Activated T-cell treated with anti-CD3 and anti-CD28 coated beads for 1 hour (primary cell): Measurements from ENCODE around the gene TNRC6A.
"Not testable (repeated sequence)": the region's sequence is repeated elsewhere in the genome, so short reads cannot be mapped to it uniquely, and the experiment has no call there.

Source experiments
- DNase-seq: peaks from one replicate; pipeline ENCODE4 v3.0.0-alpha.2; 2020; ENCODE audit warnings: low read depth

Gene TNRC6A

DNA sequence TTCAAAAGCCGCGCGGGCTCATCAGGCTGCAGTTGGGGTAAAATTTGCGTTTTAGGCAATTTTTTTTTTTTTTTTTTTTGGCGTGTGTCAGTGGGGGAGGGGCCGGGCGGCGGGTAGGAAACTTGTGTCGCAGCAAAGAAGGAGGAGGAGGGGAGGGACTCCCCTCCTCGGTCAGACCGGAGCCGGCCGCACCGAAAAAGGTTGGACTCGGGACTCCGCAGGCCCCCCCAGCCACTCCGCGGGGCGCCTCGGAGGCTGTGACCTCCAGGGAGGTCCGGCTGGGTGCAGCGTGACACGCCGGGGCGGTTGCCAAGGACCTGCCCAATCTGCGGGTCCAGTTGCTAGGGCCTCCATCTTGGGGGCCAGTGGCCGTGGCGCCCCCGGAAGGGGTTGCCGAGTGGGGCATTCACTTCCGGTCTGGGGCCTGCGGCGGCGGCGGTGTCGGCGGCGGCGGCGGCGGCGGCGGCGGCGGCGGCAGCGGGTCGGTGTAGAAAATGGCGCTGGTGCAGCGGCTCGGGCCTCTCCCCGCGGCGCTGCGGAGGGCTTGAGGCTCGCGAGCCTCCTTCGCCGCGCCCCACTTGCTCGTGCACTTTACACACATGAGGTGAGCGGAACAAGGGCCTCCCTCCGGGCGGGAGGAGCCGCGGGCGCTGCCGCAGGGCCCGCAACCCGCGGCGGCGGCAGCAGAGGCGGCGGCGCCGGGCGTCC lies at the start of gene TNRC6A:
Gene TNRC6A (plus strand): TSS at position 409 of the 708 bp plus-strand sequence. CDS start 191 bp downstream, at position 600.
- peak; percentile 62 for DNase-seq

DNA sequence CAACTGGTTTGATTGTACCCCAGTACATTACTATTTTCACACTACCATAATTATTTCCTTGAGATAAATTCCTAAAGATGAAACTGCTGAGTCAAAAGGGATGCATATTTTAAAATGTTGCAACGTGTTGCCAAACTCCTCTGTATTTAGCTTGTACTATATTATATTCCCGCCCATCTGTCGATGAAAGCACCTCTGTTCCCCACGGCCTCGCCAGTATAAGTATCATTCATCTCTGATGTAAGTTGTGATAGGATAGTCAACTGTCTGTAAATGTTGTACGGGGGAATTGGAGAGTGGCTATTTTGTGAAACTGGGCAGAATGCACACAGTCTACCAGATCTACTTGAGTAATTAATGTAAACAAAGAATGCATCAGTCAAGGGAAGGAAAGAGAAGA lies 47.7 kb upstream of the TNRC6A start:
- no peak for DNase-seq

DNA sequence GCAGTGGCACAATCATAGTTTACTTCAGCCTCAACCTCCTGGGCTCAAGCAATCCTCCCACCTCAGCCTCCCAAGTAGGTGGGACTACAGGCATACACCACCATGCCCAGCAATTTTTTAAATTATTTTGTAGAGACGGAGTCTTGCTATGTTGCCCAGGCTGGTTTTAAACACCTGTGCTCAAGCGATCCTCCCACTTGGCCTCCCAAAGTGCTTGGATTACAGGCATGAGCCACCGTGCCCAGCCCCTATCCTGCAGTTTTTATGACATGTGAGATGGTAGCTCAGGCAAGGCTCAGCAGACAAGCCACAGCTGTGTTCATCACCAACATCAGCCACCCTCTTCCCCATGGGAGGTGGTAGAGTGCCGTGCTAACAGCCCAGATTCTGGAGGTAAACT lies 46.2 kb upstream of the TNRC6A start:
- no peak for DNase-seq

DNA sequence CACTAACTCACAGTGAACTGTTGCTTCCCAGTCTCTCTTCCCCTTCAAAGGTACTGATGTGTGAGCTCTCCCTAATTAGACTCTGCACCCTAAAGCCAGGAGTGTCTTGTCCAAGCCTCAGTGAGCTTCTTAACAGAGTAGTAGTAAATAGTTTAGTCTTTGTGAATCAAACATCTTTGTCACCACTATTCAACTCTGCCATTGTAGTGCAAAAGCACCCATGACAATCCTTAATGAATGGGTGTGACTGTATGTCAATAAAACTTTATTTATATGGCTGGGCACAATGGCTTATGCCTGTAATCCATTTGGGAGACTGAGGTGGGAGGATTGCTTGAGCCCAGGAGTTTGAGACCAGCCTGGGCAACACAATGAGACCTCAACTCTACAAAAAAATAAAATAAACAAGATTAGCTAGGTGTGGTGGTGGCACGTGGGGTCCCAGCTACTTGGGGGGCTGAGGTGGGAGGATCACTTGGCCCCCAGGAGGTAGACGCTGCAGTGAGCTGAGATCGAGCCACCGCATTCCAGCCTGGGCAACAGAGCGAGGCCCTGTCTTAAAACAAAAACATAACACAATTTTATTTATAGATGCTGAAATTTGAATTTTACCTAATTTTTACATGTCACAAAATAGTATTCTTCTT lies 45.5 kb upstream of the TNRC6A start:
- DNase-seq, result no peak

DNA sequence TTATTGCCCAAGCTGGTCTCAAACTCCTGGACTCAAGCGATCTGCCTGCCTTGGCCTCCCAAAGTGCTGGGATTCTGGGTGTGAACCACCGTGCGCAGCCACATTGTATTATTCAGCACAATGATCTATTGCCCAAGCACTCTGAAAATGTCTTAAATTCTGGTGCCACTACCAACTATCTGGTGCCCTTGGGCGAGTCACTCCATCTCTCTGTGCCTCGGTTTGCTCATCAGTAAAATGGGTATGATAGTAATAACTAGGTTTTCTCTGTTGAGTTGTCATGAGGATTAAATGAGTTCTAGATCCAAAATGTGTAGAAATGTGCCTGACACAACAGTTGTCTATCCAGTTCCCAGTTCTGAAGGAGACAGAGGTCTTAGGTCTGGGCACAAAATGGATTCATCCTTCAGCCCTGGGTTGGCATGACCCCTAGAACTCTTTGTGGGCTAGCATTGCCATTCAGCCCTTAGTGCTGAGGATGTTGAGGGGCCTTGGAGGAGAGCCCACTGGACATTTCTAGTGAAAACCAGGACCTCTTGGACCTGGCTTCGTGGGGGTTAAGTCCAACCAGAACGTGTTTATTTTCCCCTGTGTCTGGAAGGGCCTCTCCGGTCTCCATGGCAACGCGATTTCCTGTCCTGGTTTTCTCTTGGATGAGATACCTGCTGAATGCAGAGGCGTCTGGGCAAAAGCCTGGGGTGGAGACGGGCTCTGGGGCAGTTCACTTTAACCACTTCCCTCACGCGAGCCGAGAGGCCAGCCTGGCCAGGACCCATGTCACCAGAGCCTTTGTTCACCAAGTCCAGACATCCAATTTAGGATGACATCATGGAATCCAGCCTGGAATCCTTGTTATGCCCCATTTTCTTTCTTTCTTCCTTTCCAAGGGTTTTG lies 43.7 kb upstream of the TNRC6A start:
- no peak for DNase-seq

DNA sequence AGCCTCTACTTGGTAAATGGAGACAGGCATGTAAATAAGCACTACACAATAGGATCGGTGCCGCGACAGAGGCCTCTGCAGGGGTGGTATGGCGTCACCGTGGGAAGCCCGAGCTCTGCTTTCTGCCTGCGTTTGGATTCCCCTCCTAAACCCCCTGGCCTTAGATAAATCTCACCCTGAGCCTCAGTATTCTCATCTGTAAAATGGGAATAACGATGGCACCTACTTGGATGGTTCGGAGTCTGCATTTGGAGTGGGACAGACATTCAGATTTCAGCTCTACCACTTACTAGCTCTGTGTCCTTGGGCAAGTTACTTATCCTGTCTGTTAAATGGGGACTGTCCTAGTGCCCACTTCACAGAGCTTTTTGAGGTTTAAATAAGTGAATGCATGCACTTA lies 42.8 kb upstream of the TNRC6A start:
- no peak for DNase-seq

DNA sequence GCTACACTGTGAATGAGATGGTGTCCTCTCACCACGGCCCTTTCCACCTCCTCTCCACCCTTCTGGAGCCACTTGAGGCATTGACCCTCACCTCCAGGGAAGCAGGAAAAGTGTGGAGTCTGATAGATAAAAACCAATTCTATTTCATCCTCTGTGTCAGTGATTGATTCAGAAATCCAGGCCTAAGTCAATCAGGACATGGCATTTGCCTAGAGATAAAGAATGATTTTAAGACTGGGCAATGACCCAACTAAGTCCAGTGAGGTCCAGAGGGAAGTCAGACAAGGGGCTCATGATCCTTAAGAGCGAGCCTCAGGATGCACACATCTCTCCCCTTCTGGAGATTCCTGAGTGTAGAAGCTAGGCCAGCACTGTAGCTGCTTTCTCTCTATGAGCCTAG lies 41.1 kb upstream of the TNRC6A start:
- no peak for DNase-seq

DNA sequence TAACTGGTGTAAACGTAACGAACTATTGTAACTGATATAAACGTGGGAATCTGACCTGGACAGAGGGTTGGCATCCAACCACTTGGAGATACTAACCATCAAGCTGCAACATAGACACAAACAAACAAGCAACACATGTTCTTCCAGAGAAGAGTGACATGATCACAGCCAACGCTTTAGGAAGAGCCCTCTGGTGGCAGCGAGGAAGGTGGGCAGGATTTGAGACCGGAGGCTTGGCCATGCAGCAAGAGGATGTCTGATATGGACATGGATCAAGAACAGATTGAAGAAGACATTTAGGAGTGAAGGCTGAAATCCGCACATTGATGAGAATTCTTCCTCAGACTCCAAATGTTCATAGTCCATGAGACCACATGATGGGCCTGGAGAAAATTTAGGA lies 40.3 kb upstream of the TNRC6A start:
- no peak for DNase-seq

DNA sequence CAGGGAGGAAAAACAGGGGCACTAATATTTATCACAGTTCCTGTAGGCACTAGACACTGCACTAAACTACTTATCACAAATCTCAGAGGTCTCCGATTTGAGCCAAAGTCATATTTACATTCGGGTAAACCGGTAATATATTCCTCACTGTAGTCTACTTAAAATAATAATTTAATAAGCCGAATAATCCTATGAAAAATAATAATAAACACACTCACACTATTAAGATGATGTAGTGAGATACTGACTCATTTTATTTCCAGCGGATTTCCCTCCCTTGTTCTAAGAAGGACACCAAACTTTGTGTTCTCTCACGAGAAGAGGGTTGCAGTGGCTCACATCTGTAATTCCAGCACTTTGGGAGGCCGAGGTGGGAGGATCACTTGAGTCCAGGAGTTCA lies 36.6 kb upstream of the TNRC6A start:
- no peak for DNase-seq

DNA sequence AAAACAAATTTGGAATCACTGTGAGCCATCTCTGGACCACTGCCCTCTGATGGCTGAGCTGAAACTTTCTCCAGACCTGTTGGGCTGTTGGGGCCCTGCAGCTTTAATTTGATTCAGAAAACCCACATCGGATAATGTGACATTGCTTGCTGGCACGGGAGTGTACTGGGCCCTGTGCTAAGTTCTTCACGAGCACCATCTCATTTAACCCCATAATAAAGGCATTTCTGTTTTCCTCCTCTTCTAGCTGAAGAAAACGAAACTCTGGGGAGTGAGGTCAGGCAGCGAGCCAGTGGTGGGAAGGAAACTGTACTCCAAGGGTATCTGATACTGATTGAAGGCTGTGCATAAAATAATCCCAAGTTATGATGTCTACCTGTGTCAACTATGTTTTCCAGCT lies 34.5 kb upstream of the TNRC6A start:
- DNase-seq, result no peak

DNA sequence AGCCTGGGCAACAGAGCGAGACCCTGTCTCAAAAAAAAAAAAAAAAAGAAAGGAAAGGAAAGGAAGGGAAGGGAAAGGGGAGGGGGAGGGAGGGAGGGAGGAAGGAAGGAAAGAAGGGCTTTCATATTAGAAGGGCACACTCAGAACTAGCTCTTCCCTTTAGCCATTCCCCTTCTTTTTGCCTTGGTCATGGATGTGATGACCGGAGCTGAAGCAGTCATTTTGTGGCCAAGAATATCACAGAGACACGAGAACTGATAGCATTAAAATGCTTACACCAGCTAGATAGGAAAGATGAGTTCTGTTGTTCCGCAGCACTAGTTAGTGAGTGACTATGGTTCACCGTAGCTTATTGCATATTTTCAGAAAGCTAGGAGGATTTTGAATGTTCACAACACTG lies 32.8 kb upstream of the TNRC6A start:
- DNase-seq, result no peak

DNA sequence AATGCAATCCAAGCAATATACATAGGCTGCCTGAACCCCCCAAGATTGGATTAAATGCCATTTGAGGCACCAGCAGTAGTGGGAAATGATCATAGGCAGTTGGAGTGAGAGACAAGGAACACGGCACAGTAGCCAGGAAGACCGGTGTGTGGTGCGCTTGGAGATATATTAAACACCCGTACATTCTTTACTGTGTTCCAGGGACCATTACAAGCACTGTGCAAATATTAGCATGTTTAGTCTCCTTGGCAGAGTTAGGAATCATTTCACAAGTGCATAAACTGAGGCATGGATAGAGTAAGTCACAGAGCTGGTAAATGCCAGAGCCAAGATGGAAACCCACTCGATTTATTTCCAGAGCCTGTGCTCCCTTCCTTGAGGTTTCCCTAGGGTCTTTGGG lies 31.1 kb upstream of the TNRC6A start:
- DNase-seq, result no peak

DNA sequence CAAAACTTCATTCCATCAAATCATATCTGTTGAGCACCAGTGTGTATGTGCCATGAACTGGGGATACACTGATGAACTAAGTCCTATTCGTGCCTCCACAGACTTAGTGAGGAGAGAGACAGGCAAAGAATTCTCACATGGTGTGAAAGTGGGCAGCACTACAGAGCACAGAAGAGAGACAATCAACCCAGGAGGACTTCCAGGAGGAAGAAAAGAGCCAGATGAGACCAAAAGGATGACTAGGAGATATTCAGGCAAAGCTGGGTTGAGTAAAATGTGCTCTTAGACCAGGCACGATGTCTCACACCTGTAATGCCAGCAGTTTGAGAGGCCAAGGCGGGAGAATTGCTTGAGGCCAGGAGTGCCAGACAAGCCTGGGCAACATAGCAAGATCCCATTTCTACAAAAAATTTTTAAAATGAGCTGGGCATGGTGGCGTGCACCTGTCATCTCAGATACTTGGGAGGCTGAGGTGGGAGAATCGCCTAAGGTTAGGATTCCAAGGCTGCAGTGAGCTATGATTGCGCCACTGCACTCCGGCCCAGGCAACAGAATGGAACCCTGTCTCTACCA lies 30.2 kb upstream of the TNRC6A start:
- DNase-seq, result no peak

DNA sequence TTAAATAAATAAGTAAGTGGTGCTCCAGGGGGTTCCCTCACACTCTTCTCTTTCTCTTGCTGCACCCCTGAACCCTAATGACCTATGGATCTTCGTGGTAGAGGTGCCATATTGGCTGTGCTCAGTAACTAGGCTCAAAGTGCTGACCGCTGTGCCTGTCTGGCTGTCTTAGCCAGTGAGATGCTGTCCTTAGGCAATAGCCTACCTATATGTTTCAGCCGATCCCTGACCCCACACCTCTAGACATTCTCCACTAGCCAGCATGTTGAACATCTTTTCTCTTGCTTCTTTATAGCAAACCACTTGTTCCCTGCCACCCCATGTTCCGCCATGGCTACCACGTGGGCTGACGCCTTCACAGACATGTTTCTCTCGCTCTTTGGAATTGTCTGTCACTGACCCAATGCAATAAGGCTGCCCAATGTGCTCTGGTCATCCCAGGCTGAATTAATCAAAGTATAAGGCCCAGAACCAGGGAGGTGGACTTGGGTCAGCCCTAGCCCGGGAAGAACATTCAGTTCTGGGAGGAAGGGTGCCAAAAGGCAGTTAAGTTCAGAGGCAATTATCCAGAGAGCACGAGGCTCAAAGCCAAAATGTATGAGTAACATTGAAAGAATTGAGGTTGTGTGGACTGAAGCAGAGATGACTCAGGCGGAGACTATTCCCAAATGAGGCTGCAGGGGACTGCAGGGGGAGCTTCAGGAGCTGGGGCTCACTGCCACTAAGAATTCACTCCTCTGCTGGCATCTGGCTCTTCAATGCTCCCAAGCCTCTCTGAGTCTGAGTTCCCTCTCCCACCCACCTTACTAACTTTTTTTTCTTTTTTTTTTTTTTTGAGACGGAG lies 28.7 kb upstream of the TNRC6A start:
- no peak for DNase-seq

DNA sequence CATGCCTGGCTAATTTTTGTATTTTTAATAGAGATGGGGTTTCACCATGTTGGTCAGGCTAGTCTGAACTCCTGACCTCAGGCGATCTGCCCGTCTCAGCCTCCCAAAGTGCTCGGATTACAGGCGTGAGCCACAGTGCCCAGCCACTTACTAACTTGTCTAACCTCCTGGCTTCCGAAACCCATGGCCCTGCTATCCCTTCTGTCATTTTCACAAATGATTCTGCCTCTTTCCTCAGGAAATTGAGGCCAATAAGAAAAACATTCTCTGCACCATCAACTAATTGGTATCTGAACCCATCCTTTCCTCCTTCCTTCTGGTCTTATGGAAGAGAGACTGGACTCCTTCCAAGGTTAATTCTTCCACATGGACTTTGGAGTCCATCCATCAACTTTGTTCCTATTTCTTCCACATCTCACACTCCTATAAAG lies 27.9 kb upstream of the TNRC6A start:
- no peak for DNase-seq

DNA sequence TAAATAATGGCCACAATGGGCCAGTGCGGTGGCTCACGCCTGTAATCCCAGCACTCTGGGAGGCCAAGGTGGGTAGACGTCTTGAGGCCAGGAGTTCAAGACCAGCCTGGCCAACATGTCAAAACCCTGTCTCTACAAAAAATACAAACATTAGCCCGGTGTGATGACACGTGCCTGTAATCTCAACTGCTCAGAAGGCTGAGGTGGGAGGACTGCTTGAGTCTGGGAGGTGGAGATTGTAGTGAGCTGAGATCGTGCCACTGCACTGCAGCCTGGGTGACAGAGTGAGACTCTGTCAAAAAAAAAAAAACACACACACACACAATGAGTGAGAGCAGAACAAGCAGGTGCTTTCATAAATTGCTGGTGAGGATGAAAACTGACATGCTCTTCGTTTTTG lies 21.7 kb upstream of the TNRC6A start:
- not testable (repeated sequence) for DNase-seq

DNA sequence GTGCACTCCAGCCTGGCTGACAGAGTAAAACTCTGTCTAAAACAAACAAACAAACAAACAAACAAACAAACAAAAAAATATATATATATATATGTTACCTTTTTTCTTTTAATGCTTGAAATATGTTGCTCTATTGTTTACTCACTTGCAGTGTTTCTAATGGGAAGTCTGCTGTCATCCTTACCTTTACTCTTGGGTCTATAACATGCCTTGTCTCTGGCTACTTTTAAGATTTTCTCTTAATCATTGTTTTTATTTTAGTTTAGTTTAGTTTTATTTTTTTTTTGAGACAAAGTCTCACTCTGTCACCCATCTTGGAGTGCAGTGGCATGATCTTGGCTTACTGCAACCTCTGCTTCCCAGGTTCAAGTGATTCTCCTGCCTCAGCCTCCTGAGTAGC lies 16.1 kb upstream of the TNRC6A start:
- no peak for DNase-seq

DNA sequence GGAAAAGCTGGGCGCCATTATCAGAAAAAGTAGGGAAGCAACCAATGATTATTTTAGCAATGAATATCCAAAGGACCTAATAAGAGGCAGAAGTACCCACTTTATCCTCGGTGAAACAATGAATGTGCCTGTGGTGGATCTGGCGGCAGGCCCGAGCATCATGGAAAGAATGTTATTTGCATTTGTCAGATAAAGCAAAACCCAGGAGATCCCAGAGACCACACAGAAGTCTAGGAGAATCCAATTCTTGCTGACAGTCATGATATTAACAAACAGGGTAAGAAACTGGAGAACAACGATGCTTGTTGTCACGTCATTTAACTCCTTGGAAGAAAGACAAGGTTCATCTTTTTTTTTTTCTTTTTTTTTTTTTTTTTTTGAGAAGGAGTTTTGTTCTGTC lies 12.0 kb upstream of the TNRC6A start:
- no peak for DNase-seq

DNA sequence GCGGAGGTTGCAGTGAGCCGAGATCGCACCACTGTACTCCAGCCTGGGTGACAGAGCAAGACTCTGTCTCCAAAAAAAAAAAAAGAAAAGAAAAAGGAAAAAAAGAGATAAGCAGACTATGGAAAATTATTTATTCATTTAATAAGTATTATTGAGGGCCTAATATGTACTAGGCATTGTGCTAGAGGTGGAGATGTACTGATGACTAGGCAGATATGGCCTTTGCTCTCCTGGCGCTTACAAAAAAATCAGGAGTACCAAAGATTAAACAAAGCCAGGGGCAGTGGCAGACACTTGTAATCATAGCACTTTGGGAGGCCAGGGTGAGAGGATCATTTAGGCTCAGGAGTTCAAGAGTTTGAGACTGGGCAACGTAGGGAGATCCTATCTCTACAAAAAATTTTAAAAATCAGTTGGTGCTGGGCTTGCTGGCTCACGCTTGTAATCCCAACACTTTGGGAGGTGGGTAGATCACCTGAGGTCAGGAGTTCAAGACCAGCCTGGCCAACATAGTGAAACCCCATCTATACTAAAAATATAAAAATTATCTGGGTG lies 10.4 kb upstream of the TNRC6A start:
- DNase-seq, result no peak

DNA sequence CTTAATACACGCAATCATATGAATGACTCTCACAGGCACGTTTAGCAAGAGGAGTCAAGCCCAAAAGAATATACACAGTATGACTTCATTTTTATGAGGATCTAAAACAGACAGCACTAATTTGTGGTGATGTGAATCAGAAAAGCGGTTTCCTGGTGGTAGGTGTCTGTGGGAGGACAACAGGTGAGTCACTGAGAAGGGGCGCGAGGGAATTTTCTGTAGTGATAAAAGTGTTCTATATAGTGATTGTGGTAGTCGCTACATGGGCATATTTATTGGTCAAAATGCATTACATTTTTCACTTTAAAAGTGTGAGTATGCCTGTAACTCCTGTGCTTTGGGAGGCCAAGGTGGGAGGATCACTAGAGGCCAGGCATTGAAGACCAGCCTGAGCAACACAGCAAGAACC lies 7.6 kb upstream of the TNRC6A start:
- no peak for DNase-seq

DNA sequence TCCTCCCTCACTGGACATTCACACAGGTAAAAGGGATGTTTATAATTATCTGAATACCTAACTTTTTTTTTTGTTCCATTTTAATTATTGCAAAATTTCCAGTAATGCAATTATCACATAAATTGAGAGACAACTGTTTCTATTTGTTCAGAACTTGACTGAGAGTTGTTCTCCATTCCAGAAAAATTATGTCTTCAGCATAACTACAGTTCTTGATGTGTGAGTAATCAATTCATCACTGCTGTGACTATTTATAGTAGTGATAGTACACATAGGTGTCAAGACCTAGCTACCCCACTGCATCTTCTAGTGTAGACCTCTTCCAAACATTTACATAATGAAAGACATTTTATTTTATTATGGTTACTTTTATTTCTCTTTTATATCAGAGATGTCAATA lies 5.8 kb upstream of the TNRC6A start:
- DNase-seq, result no peak
